Epithelial cell of proximal tubule (primary cell): Measurements from ENCODE around the gene CDK10. TPM values are rescaled to one million over a fixed set of nuclear protein-coding genes. Genes with fewer than 3 reads are reported as not detected.
"Not testable (repeated sequence)": the region's sequence is repeated elsewhere in the genome, so short reads cannot be mapped to it uniquely, and the experiment has no call there.

Experiments used
- DNase-seq: peaks from one replicate; pipeline ENCODE4 v3.0.0-alpha.2; 2011; ENCODE audit warnings: low read depth
- H3K4me3 ChIP-seq: 2 replicates; pipeline ENCODE4 v1.5.1; 2011; ENCODE audit warnings: low read depth, mild to moderate bottlenecking, low read length
- total RNA-seq: library from RNA; depleted of rRNA; stranded (reverse); fragments of >200 nt; gene quantifications from 2 replicates; pipeline ENCODE4 v1.2.3, GENCODE V29; 2015
- TF ChIP-seq, protein P1 (sequence below): conservative IDR thresholded peaks from 2 replicates; pipeline ENCODE4 v1.5.1; 2012; ENCODE audit warnings: low read depth, mild to moderate bottlenecking, low read length

Gene CDK10
- total RNA-seq, 1 donor from 2014 or later: 35.1 TPM

- no peak overlapping the region for H3K4me3 ChIP-seq
- TF ChIP-seq, protein P1, sequence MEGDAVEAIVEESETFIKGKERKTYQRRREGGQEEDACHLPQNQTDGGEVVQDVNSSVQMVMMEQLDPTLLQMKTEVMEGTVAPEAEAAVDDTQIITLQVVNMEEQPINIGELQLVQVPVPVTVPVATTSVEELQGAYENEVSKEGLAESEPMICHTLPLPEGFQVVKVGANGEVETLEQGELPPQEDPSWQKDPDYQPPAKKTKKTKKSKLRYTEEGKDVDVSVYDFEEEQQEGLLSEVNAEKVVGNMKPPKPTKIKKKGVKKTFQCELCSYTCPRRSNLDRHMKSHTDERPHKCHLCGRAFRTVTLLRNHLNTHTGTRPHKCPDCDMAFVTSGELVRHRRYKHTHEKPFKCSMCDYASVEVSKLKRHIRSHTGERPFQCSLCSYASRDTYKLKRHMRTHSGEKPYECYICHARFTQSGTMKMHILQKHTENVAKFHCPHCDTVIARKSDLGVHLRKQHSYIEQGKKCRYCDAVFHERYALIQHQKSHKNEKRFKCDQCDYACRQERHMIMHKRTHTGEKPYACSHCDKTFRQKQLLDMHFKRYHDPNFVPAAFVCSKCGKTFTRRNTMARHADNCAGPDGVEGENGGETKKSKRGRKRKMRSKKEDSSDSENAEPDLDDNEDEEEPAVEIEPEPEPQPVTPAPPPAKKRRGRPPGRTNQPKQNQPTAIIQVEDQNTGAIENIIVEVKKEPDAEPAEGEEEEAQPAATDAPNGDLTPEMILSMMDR: no peak
- DNase-seq: no peak
These were observed 18.9 kb upstream of the CDK10 start for GRCh38 chr16:89667633-89668032.

- DNase-seq: no peak
- TF ChIP-seq, protein P1: no peak
- peak overlapping the region; percentile 35 for H3K4me3 ChIP-seq
These were observed 17.7 kb upstream of the CDK10 start for GRCh38 chr16:89668790-89669158.

- no peak overlapping the region for H3K4me3 ChIP-seq
- DNase-seq: no peak
- TF ChIP-seq, protein P1: no peak
These were observed 16.7 kb upstream of the CDK10 start for GRCh38 chr16:89669755-89670154.

DNA sequence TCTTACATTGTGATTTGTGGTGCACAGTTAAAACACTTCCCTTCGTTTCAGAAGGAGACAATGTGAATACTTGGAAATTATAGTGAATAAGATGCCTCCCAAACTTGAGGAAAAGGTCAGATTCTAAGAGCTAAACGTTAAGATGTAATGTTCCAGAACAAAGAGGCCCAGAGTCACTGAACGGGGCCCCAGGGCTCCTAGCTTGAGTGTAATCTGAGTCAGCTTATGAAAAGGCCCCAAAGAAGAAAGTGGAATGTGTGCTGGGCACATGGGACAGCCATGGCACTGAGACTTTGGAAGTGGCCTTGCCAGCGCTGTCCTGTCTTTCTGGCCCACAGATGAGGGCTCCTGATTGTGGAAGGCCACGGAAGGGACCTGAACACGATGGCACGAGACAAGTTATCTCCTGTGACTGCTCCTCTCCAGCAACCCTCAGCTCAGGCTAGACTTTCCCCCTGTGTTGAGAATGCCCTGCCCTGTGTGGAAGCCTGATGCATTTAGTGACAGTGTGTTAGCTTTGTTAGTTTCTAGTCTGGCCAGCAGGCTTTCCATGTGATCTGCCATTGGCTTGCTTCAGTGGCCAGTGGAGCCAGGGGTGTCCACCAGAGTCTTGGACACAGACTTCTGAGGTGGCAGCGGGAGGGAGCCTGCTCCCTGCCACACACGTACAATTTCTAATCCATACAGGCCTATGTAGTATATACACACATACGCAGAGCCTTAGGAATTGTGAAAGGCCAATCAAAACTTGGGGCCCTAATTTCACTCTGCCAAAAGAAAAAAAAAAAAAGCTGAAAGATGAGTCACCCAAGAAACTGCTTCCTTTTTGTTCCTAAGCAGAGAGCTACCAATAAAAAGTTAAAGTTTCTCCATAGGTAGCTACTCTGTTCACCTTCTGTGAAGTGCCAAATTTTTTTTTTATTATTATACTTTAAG is 15.7 kb upstream of the CDK10 start:
- H3K4me3 ChIP-seq: no peak overlapping the region
- TF ChIP-seq, protein P1: no peak
- no peak for DNase-seq

- not testable (repeated sequence) for DNase-seq, H3K4me3 ChIP-seq
These were observed 14.9 kb upstream of the CDK10 start for GRCh38 chr16:89671565-89671964.

- no peak overlapping the region for H3K4me3 ChIP-seq
- TF ChIP-seq, protein P1: no peak
- no peak for DNase-seq
These were observed 14.1 kb upstream of the CDK10 start for GRCh38 chr16:89672177-89672941.

DNA sequence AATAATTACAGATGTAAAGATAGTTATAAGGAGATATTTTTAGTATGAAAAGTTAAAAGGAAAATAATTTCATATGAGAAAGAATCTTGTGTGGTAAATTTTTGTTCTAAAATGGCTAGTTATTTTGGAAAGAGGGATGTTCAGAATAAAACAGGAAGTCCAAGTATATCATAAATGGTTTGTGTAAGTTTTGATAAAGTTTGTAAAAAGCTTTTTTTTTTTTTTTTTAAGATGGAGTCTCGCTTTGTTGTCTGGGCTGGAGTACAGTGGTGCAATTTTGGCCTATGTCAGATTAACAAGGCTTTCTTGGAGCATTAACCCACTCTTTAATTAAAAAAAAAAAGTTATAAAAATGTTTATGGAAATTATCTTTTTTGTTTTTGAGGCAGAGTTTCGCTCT is 8.2 kb upstream of the CDK10 start:
- no peak overlapping the region for H3K4me3 ChIP-seq
- TF ChIP-seq, protein P1: no peak
- no peak for DNase-seq
